Calu3 (cell line): ENCODE data around the gene LEP. TPM values are rescaled to one million over a fixed set of nuclear protein-coding genes. Genes with fewer than 3 reads are reported as not detected.

ENCODE experiments used
- BruUV-seq: library from RNA; stranded (reverse); fragments of 400-500 nt; replicated peaks from 2 replicates; lab custom pipeline; 2021; lab: Mats Ljungman, UMichigan
- CTCF ChIA-PET: fragments of 300-600 bp; sonication (Branson Sonifier 250); formaldehyde crosslinking; loops from one replicate; lab custom pipeline; 2022; ENCODE audit warnings: antibody characterized with exemption; lab: Charles Lee
- DNase-seq: peaks from one replicate; pipeline ENCODE4 v3.0.0; 2022
- H3K27ac Mint-ChIP-seq: one replicate; pipeline ENCODE4 v1.8.0; 2022; ENCODE audit warnings: mixed read lengths; ENCODE audit not compliant: unreplicated experiment
- H3K27me3 Mint-ChIP-seq: one replicate; pipeline ENCODE4 v1.8.0; 2022; ENCODE audit warnings: mixed read lengths; ENCODE audit not compliant: unreplicated experiment
- H3K36me3 Mint-ChIP-seq: one replicate; pipeline ENCODE4 v1.8.0; 2022; ENCODE audit warnings: mild to moderate bottlenecking, moderate library complexity, mixed read lengths; ENCODE audit not compliant: insufficient read depth, unreplicated experiment
- H3K4me1 Mint-ChIP-seq: one replicate; pipeline ENCODE4 v1.8.0; 2022; ENCODE audit warnings: mild to moderate bottlenecking, low read depth, mixed read lengths; ENCODE audit not compliant: unreplicated experiment
- H3K4me3 Mint-ChIP-seq: one replicate; pipeline ENCODE4 v1.8.0; 2022; ENCODE audit warnings: mild to moderate bottlenecking, low read depth, moderate library complexity, mixed read lengths; ENCODE audit not compliant: unreplicated experiment
- H3K9me3 Mint-ChIP-seq: one replicate; pipeline ENCODE4 v1.8.0; 2022; ENCODE audit warnings: low read depth, mixed read lengths; ENCODE audit not compliant: unreplicated experiment
- CTCF ChIP-seq: fragments of 200-600 bp; IDR thresholded peaks from one replicate; pipeline ENCODE4 v1.8.0; 2022; ENCODE audit warnings: antibody characterized with exemption; ENCODE audit not compliant: unreplicated experiment
- intact Hi-C: fragments of 100-400 bp; cut with micrococcal nuclease; formaldehyde crosslinking; loops from one replicate; pipeline ENCODE4 v1.10.0; 2022; ENCODE audit not compliant: unreplicated experiment
- total RNA-seq: library from RNA; stranded (reverse); gene quantifications from 2 replicates; pipeline ENCODE4 v1.2.3, GENCODE V29; 2022

The LEP gene
- total RNA-seq, 1 experiment from 2014 or later: not detected

- Mint-ChIP-seq H3K4me1 (no peaks in the 10 kb centered on the region), H3K27ac (no peak overlapping the region), H3K9me3 (no peaks in the 10 kb centered on the region), H3K4me3 (no peak overlapping the region), H3K36me3 (no peaks in the 10 kb centered on the region), H3K27me3 (peaks cover 67% of the 10 kb centered on the region)
- no TSS peak for BruUV-seq
- DNase-seq: no peak
- intact Hi-C loops: loop anchor here (10.0 kb wide), 1 partner anchor 630 kb away; the partner anchor contains the start of genes ARF5 and GCC1
- CTCF ChIA-PET: no interaction called here
- no peak for TF ChIP-seq CTCF
Observed at GRCh38 chr7:128214463-128214862, 26.6 kb upstream of the LEP start.

GRCh38 chr7:128215281-128215680 lies 25.8 kb upstream of the LEP start:
- H3K4me3 Mint-ChIP-seq: no peak overlapping the region
- no peak for DNase-seq
- CTCF ChIA-PET: interaction anchor here (0.7 kb wide), 1 partner anchor 8 kb away, joined by 3 read pairs; no protein-coding TSS in a partner anchor
- no peaks in the 10 kb centered on the region for H3K9me3 Mint-ChIP-seq
- peaks cover 74% of the 10 kb centered on the region for H3K27me3 Mint-ChIP-seq
- no peaks in the 10 kb centered on the region for H3K36me3 Mint-ChIP-seq
- intact Hi-C loops: loop anchor here (10.0 kb wide), 1 partner anchor 630 kb away; the partner anchor contains the start of genes ARF5 and GCC1
- no peaks in the 10 kb centered on the region for H3K4me1 Mint-ChIP-seq
- H3K27ac Mint-ChIP-seq: no peak overlapping the region
- no TSS peak for BruUV-seq
- no peak for TF ChIP-seq CTCF

GRCh38 chr7:128215739-128216138 lies 25.3 kb upstream of the LEP start:
- Mint-ChIP-seq H3K36me3 (no peaks in the 10 kb centered on the region), H3K27ac (no peak overlapping the region), H3K27me3 (peaks cover 74% of the 10 kb centered on the region), H3K4me3 (no peak overlapping the region), H3K4me1 (no peaks in the 10 kb centered on the region), H3K9me3 (no peaks in the 10 kb centered on the region)
- TF ChIP-seq CTCF: no peak
- CTCF ChIA-PET: interaction anchor here (0.7 kb wide), 1 partner anchor 9 kb away, joined by 3 read pairs; no protein-coding TSS in a partner anchor
- no TSS peak for BruUV-seq
- intact Hi-C loops: loop anchor here (10.0 kb wide), 1 partner anchor 631 kb away; the partner anchor contains the start of genes ARF5 and GCC1
- no peak for DNase-seq

GRCh38 chr7:128217030-128217805 lies 23.9 kb upstream of the LEP start:
- TF ChIP-seq CTCF: no peak
- H3K36me3 Mint-ChIP-seq: no peaks in the 10 kb centered on the region
- no peaks in the 10 kb centered on the region for H3K9me3 Mint-ChIP-seq
- intact Hi-C loops: loop anchor here (10.0 kb wide), 1 partner anchor 632 kb away; the partner anchor contains the start of genes ARF5 and GCC1
- no peak overlapping the region for H3K4me3 Mint-ChIP-seq
- DNase-seq: no peak
- CTCF ChIA-PET: no interaction called here
- H3K27me3 Mint-ChIP-seq: peaks cover 73% of the 10 kb centered on the region
- H3K4me1 Mint-ChIP-seq: peaks cover 12% of the 10 kb centered on the region
- no peak overlapping the region for H3K27ac Mint-ChIP-seq
- no TSS peak for BruUV-seq
